ENCODE results near the gene BAG2.

The BAG2 gene

DNA sequence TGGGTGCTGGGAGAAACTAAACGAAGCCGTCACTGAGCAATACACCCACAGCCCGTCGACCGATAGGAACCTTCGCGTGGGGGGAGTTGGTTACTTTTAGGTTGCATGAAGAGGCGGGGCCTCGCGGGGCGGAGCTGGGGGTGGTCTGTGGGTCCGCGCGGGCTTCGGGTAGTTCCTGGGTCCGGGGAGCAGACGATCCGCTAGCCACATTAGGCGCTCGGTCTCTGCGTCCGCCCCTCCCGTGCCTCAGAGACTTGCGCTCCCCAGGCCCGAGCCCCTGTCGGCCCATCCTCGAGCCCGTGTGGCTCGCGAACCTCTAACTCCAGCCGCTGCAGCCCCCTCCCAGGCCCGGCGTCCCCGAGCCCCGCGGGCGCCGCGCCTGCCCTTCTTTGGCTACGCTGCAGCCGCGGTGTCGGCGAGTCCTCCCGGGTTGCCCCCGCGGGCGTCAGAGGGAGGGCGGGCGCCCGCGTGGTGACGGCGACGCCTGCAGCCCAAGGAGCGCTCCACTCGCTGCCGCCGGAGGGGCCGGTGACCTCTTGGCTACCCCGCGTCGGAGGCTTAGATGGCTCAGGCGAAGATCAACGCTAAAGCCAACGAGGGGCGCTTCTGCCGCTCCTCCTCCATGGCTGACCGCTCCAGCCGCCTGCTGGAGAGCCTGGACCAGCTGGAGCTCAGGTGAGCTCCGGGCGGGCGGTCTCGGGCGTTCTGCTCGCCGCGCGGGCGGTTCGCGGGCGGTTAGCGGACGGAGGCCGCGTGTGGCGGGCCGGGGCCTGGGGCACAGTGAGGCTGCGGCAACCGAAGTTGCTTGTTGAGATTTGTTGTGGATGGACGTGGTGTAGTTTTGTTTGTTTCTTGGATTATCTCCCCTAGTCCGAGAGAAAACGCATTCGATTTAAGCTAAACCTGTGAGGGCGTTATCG is at the start of gene BAG2:
BAG2 (plus strand) TSS at position 191 of the 920 bp plus-strand sequence; CDS start at position 563, 372 bp downstream.
- DNase-seq (ENCODE audit: low read depth in 2 of 2): peak; percentile 89 to 91

DNA sequence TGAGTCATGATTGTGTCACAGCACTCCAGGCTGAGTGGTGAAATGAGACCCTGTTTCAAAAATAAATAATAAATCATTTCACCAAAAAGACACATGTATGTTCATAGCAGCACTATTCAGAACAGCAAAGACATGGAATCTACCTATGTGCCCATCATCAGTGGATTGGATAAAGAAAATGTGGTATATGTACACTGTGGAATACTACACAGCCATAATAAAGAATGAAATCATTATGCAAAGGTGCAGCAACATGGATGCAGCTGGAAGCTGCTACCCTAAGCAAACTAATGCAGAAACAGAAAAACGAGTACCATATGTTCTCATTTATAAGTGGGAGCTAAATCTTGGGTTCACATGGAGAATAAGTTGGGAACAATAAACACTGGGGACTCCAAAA is 49.0 kb upstream of the BAG2 start:
- no peak for DNase-seq (ENCODE audit: low read depth in 2 of 2)

GRCh38 chr6:57127763-57128162 is 44.4 kb upstream of the BAG2 start:
- no peak for DNase-seq (ENCODE audit: low read depth in 2 of 2)

- no peak for DNase-seq (ENCODE audit: low read depth in 2 of 2)
Measured at GRCh38 chr6:57130661-57131177, 41.4 kb upstream of the BAG2 start.

GRCh38 chr6:57134954-57135353 is 37.2 kb upstream of the BAG2 start:
- no peak for DNase-seq (ENCODE audit: low read depth in 2 of 2)

DNA sequence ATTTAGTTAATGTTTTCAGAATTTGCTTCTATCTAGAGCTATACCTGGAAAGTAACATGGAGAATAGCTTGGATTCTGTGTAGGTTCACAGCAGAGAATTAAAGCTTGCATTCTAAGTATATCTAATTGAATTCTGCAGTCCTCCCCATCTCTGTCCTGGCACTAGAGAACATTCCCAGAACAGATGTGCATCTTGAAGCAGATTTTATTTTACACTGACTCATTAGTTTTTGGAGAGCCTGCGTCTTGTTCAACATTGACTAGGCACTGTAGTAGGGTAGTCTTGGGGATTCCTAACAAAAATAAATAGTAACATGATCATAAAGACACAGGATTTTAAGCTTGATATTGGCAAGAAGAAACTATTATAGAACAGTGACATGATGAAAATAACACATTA is 36.2 kb upstream of the BAG2 start:
- no peak for DNase-seq (ENCODE audit: low read depth in 2 of 2)

- DNase-seq (ENCODE audit: low read depth in 2 of 2): no peak
Measured at GRCh38 chr6:57137350-57137749, 34.8 kb upstream of the BAG2 start.

DNA sequence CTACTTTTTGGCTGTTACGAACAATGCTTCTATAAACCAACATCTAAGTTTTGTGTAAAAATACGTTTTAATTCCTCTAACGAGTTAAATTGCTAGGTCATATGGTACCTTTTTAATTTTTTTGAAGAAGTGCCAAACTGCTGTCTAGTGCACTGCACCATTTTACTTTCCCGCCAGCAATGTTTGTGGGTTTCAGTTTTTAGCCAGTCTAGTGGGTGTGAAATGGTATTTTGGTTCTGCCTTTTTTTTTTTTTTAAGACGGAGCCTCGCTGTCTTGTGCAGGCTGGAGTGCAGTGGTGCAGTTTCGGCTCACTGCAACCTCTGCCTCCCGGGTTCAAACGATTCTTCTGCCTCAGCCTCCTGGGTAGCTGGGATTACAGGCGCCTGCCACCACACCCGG is 34.1 kb upstream of the BAG2 start:
- no peak for DNase-seq (ENCODE audit: low read depth in 2 of 2)

DNA sequence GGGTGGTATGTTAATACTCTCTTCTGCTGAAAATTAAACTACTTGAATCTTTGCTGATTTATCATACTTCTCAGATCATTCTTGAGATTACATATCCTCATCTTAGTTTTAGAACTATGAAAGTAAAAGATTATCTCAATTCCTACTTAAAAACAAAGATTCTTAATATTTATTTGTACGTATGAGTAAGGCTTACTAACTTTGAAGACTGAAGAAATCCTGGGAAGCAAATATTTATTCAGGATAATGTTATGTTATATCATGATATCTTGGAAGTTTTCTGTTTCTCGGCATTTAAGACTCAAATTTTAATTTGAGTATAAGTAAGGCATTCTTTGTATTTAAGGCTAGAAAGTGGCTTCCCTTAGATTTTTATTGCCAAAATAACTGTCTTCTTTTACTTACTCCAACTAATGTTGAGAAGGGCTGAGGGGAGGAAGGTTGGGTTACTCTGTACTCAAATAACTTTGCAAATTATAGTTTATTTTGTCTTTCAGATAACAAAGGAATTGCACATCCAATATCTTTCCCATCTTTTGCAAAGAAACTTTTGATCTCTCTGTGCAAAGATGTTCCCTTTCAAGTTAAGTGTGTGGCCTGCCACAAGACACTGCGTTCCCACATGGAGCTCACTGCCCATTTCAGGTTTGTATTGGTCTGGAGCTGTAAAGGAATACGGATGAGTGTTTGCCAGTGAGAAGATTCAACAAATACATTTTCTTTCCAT is 30.5 kb upstream of the BAG2 start:
- no peak for DNase-seq (ENCODE audit: low read depth in 2 of 2)

DNA sequence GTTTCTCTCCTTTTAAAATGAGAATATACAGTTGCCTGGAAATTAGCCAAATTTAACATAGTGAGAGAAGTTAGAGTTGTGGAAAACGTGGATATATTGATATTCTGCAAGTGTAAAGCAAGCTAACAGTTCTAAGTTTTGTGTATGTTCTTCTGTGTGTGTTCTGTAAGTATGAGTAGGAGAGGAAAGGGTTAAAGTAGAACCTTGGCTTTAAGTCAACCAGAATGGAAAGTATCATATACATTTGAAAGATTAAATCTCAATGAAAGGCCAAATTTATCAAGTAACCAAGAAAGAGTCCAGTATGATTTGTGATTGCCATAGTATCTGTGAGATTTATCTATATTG is 30.0 kb upstream of the BAG2 start:
- no peak for DNase-seq (ENCODE audit: low read depth in 2 of 2)

- DNase-seq (ENCODE audit: low read depth in 2 of 2): no peak
Measured at GRCh38 chr6:57143690-57144089, 28.4 kb upstream of the BAG2 start.

DNA sequence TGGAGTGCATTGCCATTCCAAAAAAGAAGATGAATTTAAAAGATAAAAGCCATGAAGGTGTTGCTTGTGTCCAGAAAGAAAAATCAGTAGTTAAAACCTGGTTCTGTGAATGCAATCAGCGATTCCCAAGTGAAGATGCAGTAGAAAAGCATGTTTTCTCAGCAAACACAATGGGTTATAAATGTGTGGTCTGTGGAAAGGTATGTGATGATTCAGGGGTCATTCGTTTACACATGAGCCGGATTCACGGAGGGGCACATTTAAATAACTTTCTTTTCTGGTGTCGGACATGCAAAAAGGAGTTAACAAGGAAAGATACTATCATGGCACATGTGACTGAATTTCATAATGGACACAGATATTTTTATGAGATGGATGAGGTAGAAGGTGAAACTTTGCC is 24.7 kb upstream of the BAG2 start:
- DNase-seq (ENCODE audit: low read depth in 2 of 2): no peak

DNA sequence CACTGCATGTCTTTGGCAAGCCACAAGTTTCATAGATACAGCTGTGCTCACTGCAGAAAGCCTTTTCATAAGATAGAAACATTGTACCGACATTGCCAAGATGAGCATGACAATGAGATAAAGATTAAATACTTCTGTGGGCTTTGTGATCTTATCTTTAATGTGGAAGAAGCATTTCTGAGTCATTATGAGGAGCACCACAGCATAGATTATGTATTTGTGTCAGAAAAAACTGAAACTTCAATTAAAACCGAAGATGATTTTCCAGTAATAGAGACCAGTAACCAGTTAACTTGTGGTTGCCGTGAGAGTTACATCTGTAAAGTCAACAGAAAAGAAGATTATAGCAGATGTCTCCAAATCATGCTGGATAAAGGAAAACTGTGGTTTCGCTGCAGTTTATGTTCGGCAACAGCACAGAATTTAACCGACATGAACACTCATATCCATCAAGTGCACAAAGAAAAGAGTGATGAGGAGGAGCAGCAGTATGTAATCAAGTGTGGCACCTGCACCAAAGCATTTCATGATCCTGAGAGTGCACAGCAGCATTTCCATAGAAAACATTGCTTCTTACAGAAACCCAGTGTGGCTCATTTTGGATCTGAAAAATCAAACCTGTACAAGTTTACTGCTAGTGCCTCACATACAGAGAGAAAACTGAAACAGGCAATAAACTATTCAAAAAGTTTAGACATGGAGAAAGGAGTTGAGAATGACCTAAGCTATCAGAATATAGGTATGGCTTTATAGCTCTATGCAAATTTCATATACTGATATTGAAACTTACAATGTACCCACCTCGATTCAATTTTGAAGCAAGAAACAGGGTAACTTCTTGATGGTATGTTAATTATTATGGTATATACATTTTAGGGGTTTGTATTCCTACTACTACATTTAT is 23.9 kb upstream of the BAG2 start:
- no peak for DNase-seq (ENCODE audit: low read depth in 2 of 2)

- no peak for DNase-seq (ENCODE audit: low read depth in 2 of 2)
Measured at GRCh38 chr6:57158658-57159057, 13.5 kb upstream of the BAG2 start.

DNA sequence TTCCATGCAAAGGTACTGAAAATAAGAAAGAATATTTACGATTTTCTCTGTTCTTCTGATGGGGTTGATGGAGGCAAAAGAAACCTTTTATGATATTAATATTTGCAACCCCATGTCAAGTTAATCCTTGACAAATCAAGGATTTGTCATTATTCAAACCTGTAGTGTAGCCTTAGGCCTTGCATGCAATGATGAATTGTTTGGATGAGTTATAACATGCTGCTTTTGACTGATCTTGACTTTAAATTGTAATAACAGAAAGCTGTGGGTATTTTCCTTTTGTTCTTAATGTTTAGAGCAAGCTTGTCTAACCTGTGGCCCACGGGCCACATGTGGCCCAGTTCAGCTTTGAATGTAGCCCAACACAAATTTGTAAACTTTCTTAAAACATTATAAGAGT is 13.0 kb upstream of the BAG2 start:
- no peak for DNase-seq (ENCODE audit: low read depth in 2 of 2)

DNA sequence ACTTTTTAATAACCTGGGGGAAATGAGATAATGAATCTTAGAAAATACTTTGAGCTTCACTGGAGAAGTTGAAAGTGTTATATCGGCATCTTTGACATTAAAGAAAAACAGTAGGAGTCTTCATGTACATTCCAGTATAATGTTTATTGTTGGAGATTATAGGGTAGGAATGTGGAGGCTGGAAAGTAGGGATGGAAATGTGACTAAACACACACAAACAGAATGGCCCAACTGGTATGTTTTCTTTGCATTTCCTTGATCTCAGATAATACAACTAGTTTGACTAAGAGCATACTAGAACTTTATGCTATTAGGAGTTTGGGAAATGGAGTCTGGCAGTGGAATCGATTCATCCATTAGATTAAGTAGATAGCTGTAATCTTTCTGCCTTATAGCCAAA is 10.1 kb upstream of the BAG2 start:
- DNase-seq (ENCODE audit: low read depth in 2 of 2): no peak

DNA sequence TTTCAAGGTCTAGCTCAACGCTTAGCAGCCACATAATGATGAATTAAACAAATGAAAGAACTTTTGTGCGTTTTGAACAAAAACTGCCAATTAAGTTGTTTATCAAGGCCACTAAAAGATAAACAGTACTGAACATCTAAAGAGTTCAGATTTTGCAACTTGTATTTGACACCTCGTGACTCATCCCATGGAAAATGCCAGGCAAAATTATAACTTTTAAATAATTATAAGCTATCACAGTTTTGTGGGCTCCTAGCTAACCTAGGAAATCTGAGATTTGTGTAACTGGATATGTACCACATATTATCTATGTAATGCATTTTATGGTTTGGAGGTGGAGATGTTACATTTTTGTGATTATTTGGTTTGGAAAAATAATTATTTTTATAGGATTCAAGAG is 9.6 kb upstream of the BAG2 start:
- no peak for DNase-seq (ENCODE audit: low read depth in 2 of 2)

- no peak for DNase-seq (ENCODE audit: low read depth in 2 of 2)
Measured at GRCh38 chr6:57163956-57164355, 8.2 kb upstream of the BAG2 start.

DNA sequence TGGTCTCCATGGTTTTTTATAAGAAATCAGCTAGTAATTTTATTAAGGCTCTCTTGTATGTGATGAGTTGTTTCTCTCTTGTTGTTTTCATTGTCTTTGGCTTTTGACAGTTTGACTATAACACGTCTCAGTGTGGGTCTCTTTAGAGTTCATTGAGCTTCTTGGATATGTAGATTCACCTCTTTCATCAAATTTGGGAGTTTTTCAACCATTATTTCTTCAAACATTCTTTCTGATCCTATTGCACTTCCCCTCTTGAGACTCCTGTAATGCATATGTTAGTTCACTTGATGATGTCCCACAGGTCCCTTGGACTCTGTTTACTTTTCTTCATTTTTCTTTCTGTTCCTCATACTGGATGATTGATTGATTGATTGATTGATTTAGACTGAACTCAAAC is 7.0 kb upstream of the BAG2 start:
- DNase-seq (ENCODE audit: low read depth in 2 of 2): no peak

DNA sequence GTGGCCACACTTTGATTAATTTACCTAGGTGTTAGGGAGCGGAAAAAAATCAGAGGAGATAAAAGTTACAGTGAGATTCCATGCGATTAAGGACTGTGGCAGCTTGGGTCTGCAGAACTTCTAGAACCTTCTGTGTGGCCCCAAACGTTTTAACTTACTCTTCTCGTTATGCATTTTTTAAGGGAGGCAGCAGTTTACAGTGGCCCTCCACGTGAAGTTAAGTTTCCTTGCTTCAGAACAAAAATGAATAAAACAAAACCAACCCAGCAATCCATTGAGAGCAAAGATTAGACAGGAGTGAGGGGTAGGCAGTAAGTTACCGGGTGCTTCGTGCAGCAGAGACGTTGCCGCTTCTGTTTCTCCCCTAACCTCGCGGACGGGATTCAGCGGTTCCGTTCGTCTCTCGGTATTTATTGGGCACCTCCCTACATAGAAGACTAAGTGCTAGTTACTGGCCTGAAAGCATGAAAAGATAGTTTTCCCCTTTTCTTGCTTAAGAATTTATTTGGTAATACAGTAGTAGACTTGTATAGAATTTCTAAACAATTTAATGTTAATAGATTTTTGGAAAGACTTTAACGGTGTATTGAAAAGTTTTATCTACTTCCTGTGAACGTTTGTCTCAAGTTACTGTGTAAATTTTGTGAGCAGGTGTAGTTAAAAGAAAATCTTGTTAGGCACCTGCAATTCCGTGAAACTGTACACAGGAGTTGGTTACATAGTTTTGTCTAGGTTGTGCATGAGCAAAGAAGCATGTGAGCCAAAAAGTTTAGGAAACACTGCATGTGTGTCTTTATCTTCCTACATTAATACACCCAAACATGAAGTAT is 1.1 kb downstream of the BAG2 start:
- no peak for DNase-seq (ENCODE audit: low read depth in 2 of 2)

GRCh38 chr6:57173886-57174510 is 1.9 kb downstream of the BAG2 start:
- no peak for DNase-seq (ENCODE audit: low read depth in 2 of 2)
